ENCODE measurements around the gene PTPRK. TPM values are rescaled to one million over a fixed set of nuclear protein-coding genes. Genes with fewer than 3 reads are reported as not detected.
"Not testable (repeated sequence)": the region's sequence is repeated elsewhere in the genome, so short reads cannot be mapped to it uniquely, and the experiment has no call there.

The PTPRK gene
- polyA plus RNA-seq, 1 donor (not counting 4 experiments of a cell fraction or from before 2014, with no cell fraction given), result 52.7 TPM

DNA sequence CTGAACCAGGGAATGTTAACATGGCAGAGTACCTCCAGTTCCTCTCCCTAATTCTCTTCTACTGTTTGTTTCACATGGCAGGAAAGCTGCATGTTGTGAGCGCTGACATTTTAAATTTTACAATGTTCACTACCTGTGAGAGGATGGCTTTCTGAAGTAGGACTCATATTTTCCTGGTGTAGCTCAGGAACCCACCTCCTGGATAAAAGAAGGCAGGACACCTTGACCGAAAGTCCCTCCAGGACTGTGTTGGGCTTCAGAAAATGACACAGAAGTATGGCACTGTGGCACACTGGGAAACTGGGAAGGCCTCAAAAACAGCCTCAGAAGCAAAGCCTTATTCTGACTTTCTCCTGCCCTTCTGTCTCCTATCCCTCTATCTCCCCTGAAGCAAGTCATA, 33.3 kb downstream of the PTPRK start:
- peaks cover 86% of the 10 kb centered on the region for H3K79me2 ChIP-seq (ENCODE audit: control insufficient read depth, insufficient read depth, low read length)
- H3K4me3 ChIP-seq (ENCODE audit: control insufficient read depth in 2 of 3, extremely low read depth in 1 of 3, insufficient read depth in 2 of 3, low read depth in 1 of 3, low read length in 3 of 3), result no peak overlapping the region
- DNase-seq (ENCODE audit: low read depth, low spot score), result no peak
- peak overlapping the region; percentile 81 for H3K27ac ChIP-seq (ENCODE audit: control insufficient read depth, insufficient read depth, low read length)
- H3K4me2 ChIP-seq (ENCODE audit: control insufficient read depth, extremely low read depth, insufficient read depth, low read depth, low read length), result no peak overlapping the region
- dilution Hi-C loops (cut with MboI; ENCODE audit: extremely low pct_ligation_motif_present, low sequenced_read_pairs), result no loop called here
- FAIRE-seq, result no peak
- H4K20me1 ChIP-seq (ENCODE audit: control insufficient read depth, extremely low read depth, insufficient read depth, low read length), result no peaks in the 10 kb centered on the region
- no peaks in the 10 kb centered on the region for H3K27me3 ChIP-seq (ENCODE audit: control insufficient read depth, extremely low read depth, insufficient read depth, low read length)
- peak overlapping the region; percentile 24 for H3K9ac ChIP-seq (ENCODE audit: control insufficient read depth, extremely low read depth, insufficient read depth, low read length)
- H3K36me3 ChIP-seq (ENCODE audit: control insufficient read depth in 2 of 2, extremely low read depth in 1 of 2, insufficient read depth in 2 of 2, low read length in 2 of 2), result peaks cover 0 to 1% of the 10 kb centered on the region in 2 experiments
- no peaks in the 10 kb centered on the region for H3K9me1 ChIP-seq (ENCODE audit: control insufficient read depth, extremely low read depth, insufficient read depth, low read length)
- no peaks in the 10 kb centered on the region for H3K9me3 ChIP-seq (ENCODE audit: control insufficient read depth, low read depth, low read length)
- peaks cover 26% of the 10 kb centered on the region for H3K4me1 ChIP-seq (ENCODE audit: control insufficient read depth, extremely low read depth, insufficient read depth, low read length)
- TF ChIP-seq CTCF (optimal IDR thresholded peaks at IDR 0.05 in 1 of 3, IDR thresholded peaks at IDR 0.05 in 1 of 3, conservative IDR thresholded peaks at IDR 0.05 in 1 of 3; ENCODE audit: extremely low read depth in 1 of 3, insufficient read depth in 2 of 3, low read length in 3 of 3) (peak; percentile 29 to 47 (median 34)), EZH2 (IDR thresholded peaks at IDR 0.05; ENCODE audit: low read length) (no peak)
- no peak overlapping the region for H2AFZ ChIP-seq (ENCODE audit: control insufficient read depth, low read length)

GRCh38 chr6:128486580-128486979, 33.8 kb downstream of the PTPRK start:
- H2AFZ ChIP-seq (ENCODE audit: control insufficient read depth, low read length); H4K20me1 ChIP-seq (ENCODE audit: control insufficient read depth, extremely low read depth, insufficient read depth, low read length); H3K9ac ChIP-seq (ENCODE audit: control insufficient read depth, extremely low read depth, insufficient read depth, low read length); dilution Hi-C loops (cut with MboI; ENCODE audit: extremely low pct_ligation_motif_present, low sequenced_read_pairs); H3K27ac ChIP-seq (ENCODE audit: control insufficient read depth, insufficient read depth, low read length); H3K4me3 ChIP-seq (ENCODE audit: control insufficient read depth in 2 of 3, extremely low read depth in 1 of 3, insufficient read depth in 2 of 3, low read depth in 1 of 3, low read length in 3 of 3); H3K9me1 ChIP-seq (ENCODE audit: control insufficient read depth, extremely low read depth, insufficient read depth, low read length); FAIRE-seq; DNase-seq (ENCODE audit: low read depth, low spot score); H3K4me2 ChIP-seq (ENCODE audit: control insufficient read depth, extremely low read depth, insufficient read depth, low read depth, low read length); H3K9me3 ChIP-seq (ENCODE audit: control insufficient read depth, low read depth, low read length); H3K27me3 ChIP-seq (ENCODE audit: control insufficient read depth, extremely low read depth, insufficient read depth, low read length); H3K36me3 ChIP-seq (ENCODE audit: control insufficient read depth in 2 of 2, extremely low read depth in 1 of 2, insufficient read depth in 2 of 2, low read length in 2 of 2): not testable (repeated sequence)
- H3K4me1 ChIP-seq (ENCODE audit: control insufficient read depth, extremely low read depth, insufficient read depth, low read length), result peaks cover 22% of the 10 kb centered on the region
- peaks cover 87% of the 10 kb centered on the region for H3K79me2 ChIP-seq (ENCODE audit: control insufficient read depth, insufficient read depth, low read length)

GRCh38 chr6:128483472-128484135, 36.8 kb downstream of the PTPRK start:
- Histone ChIP-seq H2AFZ (ENCODE audit: control insufficient read depth, low read length) (no peak overlapping the region), H3K4me1 (ENCODE audit: control insufficient read depth, extremely low read depth, insufficient read depth, low read length) (peaks cover 14% of the 10 kb centered on the region), H3K4me3 (ENCODE audit: control insufficient read depth in 2 of 3, extremely low read depth in 1 of 3, insufficient read depth in 2 of 3, low read depth in 1 of 3, low read length in 3 of 3) (no peak overlapping the region), H3K9me1 (ENCODE audit: control insufficient read depth, extremely low read depth, insufficient read depth, low read length) (no peaks in the 10 kb centered on the region), H3K79me2 (ENCODE audit: control insufficient read depth, insufficient read depth, low read length) (peaks cover 94% of the 10 kb centered on the region), H3K27me3 (ENCODE audit: control insufficient read depth, extremely low read depth, insufficient read depth, low read length) (no peaks in the 10 kb centered on the region), H3K9ac (ENCODE audit: control insufficient read depth, extremely low read depth, insufficient read depth, low read length) (no peak overlapping the region), H3K9me3 (ENCODE audit: control insufficient read depth, low read depth, low read length) (no peaks in the 10 kb centered on the region), H4K20me1 (ENCODE audit: control insufficient read depth, extremely low read depth, insufficient read depth, low read length) (no peaks in the 10 kb centered on the region), H3K36me3 (ENCODE audit: control insufficient read depth in 2 of 2, extremely low read depth in 1 of 2, insufficient read depth in 2 of 2, low read length in 2 of 2) (no peaks in the 10 kb centered on the region), H3K27ac (ENCODE audit: control insufficient read depth, insufficient read depth, low read length) (no peak overlapping the region), H3K4me2 (ENCODE audit: control insufficient read depth, extremely low read depth, insufficient read depth, low read depth, low read length) (no peak overlapping the region)
- dilution Hi-C loops (cut with MboI; ENCODE audit: extremely low pct_ligation_motif_present, low sequenced_read_pairs), result no loop called here
- FAIRE-seq, result no peak
- no peak for DNase-seq (ENCODE audit: low read depth, low spot score)
- TF ChIP-seq EZH2 (IDR thresholded peaks at IDR 0.05; ENCODE audit: low read length), result no peak
- TF ChIP-seq CTCF (optimal IDR thresholded peaks at IDR 0.05 in 1 of 3, IDR thresholded peaks at IDR 0.05 in 1 of 3, conservative IDR thresholded peaks at IDR 0.05 in 1 of 3; ENCODE audit: extremely low read depth in 1 of 3, insufficient read depth in 2 of 3, low read length in 3 of 3), result no peak

Measured in keratinocyte (primary cell).